Keratinocyte (primary cell): ENCODE measurements around the gene SKIC3. TPM values are rescaled to one million over a fixed set of nuclear protein-coding genes. Genes with fewer than 3 reads are reported as not detected.

ENCODE experiments used
- DNase-seq: peaks from one replicate; pipeline ENCODE4 v3.0.0-alpha.2; 2011; ENCODE audit warnings: low read depth, missing footprints, low spot score
- FAIRE-seq: peaks from 2 replicates; lab custom pipeline; 2011; peaks lifted over from hg19 to GRCh38; lab: Jason Lieb, UNC
- H2AFZ ChIP-seq: 2 replicates; pipeline ENCODE4 v1.6.0; 2012; ENCODE audit warnings: low read length, control low read depth, inconsistent platforms; ENCODE audit not compliant: control insufficient read depth
- H3K27ac ChIP-seq: 2 replicates; pipeline ENCODE4 v1.5.1; 2011; ENCODE audit warnings: low read length; ENCODE audit not compliant: control insufficient read depth, insufficient read depth
- H3K27me3 ChIP-seq: 3 replicates; pipeline ENCODE4 v1.6.0; 2011; ENCODE audit warnings: low read length; ENCODE audit not compliant: control insufficient read depth, insufficient read depth; ENCODE audit errors: extremely low read depth
- H3K36me3 ChIP-seq, 2 experiments: 2 replicates in 1 of 2; 3 replicates in 1 of 2; pipeline ENCODE4 v1.5.1; 2011; ENCODE audit warnings: low read length in 2 of 2, mild to moderate bottlenecking in 1 of 2; ENCODE audit not compliant: control insufficient read depth in 2 of 2, insufficient read depth in 2 of 2; ENCODE audit errors: extremely low read depth in 1 of 2
- H3K4me1 ChIP-seq: 3 replicates; pipeline ENCODE4 v1.5.1; 2011; ENCODE audit warnings: low read length; ENCODE audit not compliant: control insufficient read depth, insufficient read depth; ENCODE audit errors: extremely low read depth
- H3K4me2 ChIP-seq: 3 replicates; pipeline ENCODE4 v1.6.0; 2011; ENCODE audit warnings: low read depth, low read length; ENCODE audit not compliant: control insufficient read depth, insufficient read depth; ENCODE audit errors: extremely low read depth
- H3K4me3 ChIP-seq, 3 experiments: fragments of 200-600 bp in 1 of 3; sonication (generic) in 1 of 3; 2 replicates in 2 of 3; 3 replicates in 1 of 3; pipeline ENCODE4 v1.5.1; 2011 to 2016; ENCODE audit warnings: low read length in 3 of 3, mild to moderate bottlenecking in 3 of 3, control low read depth in 2 of 3, inconsistent platforms in 1 of 3, low read depth in 1 of 3, mixed read lengths in 1 of 3, mixed run types in 1 of 3, moderate library complexity in 1 of 3; ENCODE audit not compliant: control insufficient read depth in 2 of 3, insufficient read depth in 2 of 3; ENCODE audit errors: extremely low read depth in 1 of 3
- H3K79me2 ChIP-seq: 2 replicates; pipeline ENCODE4 v1.6.0; 2012; ENCODE audit warnings: low read length; ENCODE audit not compliant: control insufficient read depth, insufficient read depth
- H3K9ac ChIP-seq: 3 replicates; pipeline ENCODE4 v1.6.0; 2011; ENCODE audit warnings: low read length; ENCODE audit not compliant: control insufficient read depth, insufficient read depth; ENCODE audit errors: extremely low read depth
- H3K9me1 ChIP-seq: 3 replicates; pipeline ENCODE4 v1.6.0; 2011; ENCODE audit warnings: low read length; ENCODE audit not compliant: control insufficient read depth, insufficient read depth; ENCODE audit errors: extremely low read depth
- H3K9me3 ChIP-seq: 2 replicates; pipeline ENCODE4 v1.5.1; 2012; ENCODE audit warnings: low read depth, low read length; ENCODE audit not compliant: control insufficient read depth
- H4K20me1 ChIP-seq: 3 replicates; pipeline ENCODE4 v1.6.0; 2011; ENCODE audit warnings: low read length; ENCODE audit not compliant: control insufficient read depth, insufficient read depth; ENCODE audit errors: extremely low read depth
- EZH2 ChIP-seq: IDR thresholded peaks from one replicate; pipeline ENCODE4 v1.6.1; 2012; ENCODE audit warnings: inconsistent platforms, mild to moderate bottlenecking, low read length, moderate library complexity
- dilution Hi-C: fragments of 300-500 bp; cut with MboI; formaldehyde crosslinking; loops from one replicate; pipeline ENCODE4 v1.7.0; 2020; ENCODE audit warnings: low sequenced_read_pairs; ENCODE audit not compliant: extremely low pct_ligation_motif_present
- polyA plus RNA-seq, 5 experiments: library from polyadenylated mRNA; depleted of rRNA in 3 of 5; stranded (reverse) in 3 of 5; stranded (forward) in 1 of 5; unstranded in 1 of 5; fragments of >200 nt; gene quantifications; 1 replicate in 1 of 5; 2 replicates in 3 of 5; 3 replicates in 1 of 5; pipeline versions ENCODE4 v1.2.1 to v1.2.3, GENCODE V29; 2011 to 2012; ENCODE audit warnings: missing spikeins in 2 of 5, low read depth in 1 of 5, low replicate concordance in 1 of 5
- TF ChIP-seq, protein P1 (sequence below), 3 experiments: IDR thresholded peaks in 1 of 3; conservative IDR thresholded peaks in 1 of 3; optimal IDR thresholded peaks in 1 of 3; 2 replicates in 2 of 3; 3 replicates in 1 of 3; pipeline versions ENCODE3 to v1.5.1; 2011; ENCODE audit warnings: low read length in 3 of 3, mild to moderate bottlenecking in 3 of 3, moderate library complexity in 2 of 3, control low read depth in 1 of 3, inconsistent platforms in 1 of 3; ENCODE audit not compliant: insufficient read depth in 2 of 3; ENCODE audit errors: extremely low read depth in 1 of 3

The SKIC3 gene
- polyA plus RNA-seq, 1 donor (not counting 4 experiments of a cell fraction or from before 2014, with no cell fraction given) = 63.8 TPM

DNA sequence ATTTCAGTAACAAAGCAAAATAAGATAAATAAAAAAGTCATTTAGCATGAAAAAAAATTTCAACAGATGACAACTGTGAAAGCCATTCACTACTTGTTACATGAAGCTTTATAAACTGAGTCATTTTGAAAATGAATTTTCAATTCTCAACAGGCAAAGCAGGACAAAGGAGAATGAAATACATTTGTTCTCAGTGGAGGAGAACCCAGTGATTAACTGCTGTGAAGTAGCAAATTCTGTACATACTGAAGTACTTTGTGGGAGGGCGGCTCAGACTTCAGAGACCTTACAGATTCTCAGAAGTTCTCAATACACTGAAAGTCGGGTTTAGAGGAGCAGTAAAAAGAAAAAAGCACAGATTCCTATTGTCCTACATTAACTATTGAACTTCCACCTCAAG lies 21.7 kb downstream of the SKIC3 start:
- no peaks in the 10 kb centered on the region for H3K9me1 ChIP-seq
- H3K9me3 ChIP-seq = no peaks in the 10 kb centered on the region
- H2AFZ ChIP-seq = no peak overlapping the region
- TF ChIP-seq EZH2 = no peak
- TF ChIP-seq, protein P1, sequence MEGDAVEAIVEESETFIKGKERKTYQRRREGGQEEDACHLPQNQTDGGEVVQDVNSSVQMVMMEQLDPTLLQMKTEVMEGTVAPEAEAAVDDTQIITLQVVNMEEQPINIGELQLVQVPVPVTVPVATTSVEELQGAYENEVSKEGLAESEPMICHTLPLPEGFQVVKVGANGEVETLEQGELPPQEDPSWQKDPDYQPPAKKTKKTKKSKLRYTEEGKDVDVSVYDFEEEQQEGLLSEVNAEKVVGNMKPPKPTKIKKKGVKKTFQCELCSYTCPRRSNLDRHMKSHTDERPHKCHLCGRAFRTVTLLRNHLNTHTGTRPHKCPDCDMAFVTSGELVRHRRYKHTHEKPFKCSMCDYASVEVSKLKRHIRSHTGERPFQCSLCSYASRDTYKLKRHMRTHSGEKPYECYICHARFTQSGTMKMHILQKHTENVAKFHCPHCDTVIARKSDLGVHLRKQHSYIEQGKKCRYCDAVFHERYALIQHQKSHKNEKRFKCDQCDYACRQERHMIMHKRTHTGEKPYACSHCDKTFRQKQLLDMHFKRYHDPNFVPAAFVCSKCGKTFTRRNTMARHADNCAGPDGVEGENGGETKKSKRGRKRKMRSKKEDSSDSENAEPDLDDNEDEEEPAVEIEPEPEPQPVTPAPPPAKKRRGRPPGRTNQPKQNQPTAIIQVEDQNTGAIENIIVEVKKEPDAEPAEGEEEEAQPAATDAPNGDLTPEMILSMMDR (optimal IDR thresholded peaks at IDR 0.05 in 1 of 3, IDR thresholded peaks at IDR 0.05 in 1 of 3, conservative IDR thresholded peaks at IDR 0.05 in 1 of 3; ENCODE audit: extremely low read depth in 1 of 3, insufficient read depth in 2 of 3, low read length in 3 of 3) = no peak
- H3K79me2 ChIP-seq = peaks cover 2% of the 10 kb centered on the region
- no peaks in the 10 kb centered on the region for H4K20me1 ChIP-seq
- FAIRE-seq (no peak), DNase-seq (no peak)
- H3K9ac ChIP-seq = no peak overlapping the region
- no peaks in the 10 kb centered on the region for H3K27me3 ChIP-seq
- no peak overlapping the region for H3K4me3 ChIP-seq
- H3K36me3 ChIP-seq = peaks cover 7 to 9% of the 10 kb centered on the region in 2 experiments
- no peak overlapping the region for H3K27ac ChIP-seq
- dilution Hi-C loops = no loop called here
- no peaks in the 10 kb centered on the region for H3K4me1 ChIP-seq
- no peak overlapping the region for H3K4me2 ChIP-seq

DNA sequence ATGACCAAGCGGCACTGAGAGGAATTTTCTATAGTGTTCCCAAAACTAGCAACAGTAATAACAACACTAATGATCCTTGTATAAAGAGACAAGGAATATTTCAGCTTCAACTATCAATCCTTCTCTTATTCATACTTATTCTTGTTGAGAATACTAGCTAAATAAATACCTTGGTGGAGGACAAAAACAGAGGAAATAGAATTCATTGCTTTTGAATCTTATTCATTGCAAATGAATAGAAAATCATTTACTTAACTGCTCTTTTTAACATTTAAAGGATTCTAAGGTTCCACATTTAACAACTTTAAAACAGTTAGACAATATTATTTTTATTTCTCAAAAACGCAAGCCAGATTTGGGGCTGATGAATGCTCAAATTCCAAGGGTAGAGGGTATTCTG lies 22.4 kb downstream of the SKIC3 start:
- no peak overlapping the region for H3K4me3 ChIP-seq
- no peak overlapping the region for H2AFZ ChIP-seq
- DNase-seq = no peak
- no peaks in the 10 kb centered on the region for H3K27me3 ChIP-seq
- no peaks in the 10 kb centered on the region for H4K20me1 ChIP-seq
- H3K36me3 ChIP-seq = peaks cover 7 to 9% of the 10 kb centered on the region in 2 experiments
- no peak overlapping the region for H3K27ac ChIP-seq
- H3K79me2 ChIP-seq = peaks cover 2% of the 10 kb centered on the region
- no peaks in the 10 kb centered on the region for H3K9me1 ChIP-seq
- no peak overlapping the region for H3K4me2 ChIP-seq
- H3K9me3 ChIP-seq = no peaks in the 10 kb centered on the region
- H3K4me1 ChIP-seq = no peaks in the 10 kb centered on the region
- dilution Hi-C loops = no loop called here
- no peak for FAIRE-seq
- no peak overlapping the region for H3K9ac ChIP-seq
- TF ChIP-seq, protein P1 (optimal IDR thresholded peaks at IDR 0.05 in 1 of 3, IDR thresholded peaks at IDR 0.05 in 1 of 3, conservative IDR thresholded peaks at IDR 0.05 in 1 of 3; ENCODE audit: extremely low read depth in 1 of 3, insufficient read depth in 2 of 3, low read length in 3 of 3) = no peak
- TF ChIP-seq EZH2 = no peak
